Panc1 (cell line): ENCODE data around the gene MVK. TPM values are rescaled to one million over a fixed set of nuclear protein-coding genes. Genes with fewer than 3 reads are reported as not detected.

ENCODE experiments used
- ATAC-seq: fragments of 200-7000 bp; cut with Tn5 transposase; 2 replicates; pipeline ENCODE4 v1.9.1; 2020; ENCODE audit warnings: mild to moderate bottlenecking, moderate library complexity
- BruUV-seq: library from RNA; stranded (reverse); fragments of 400-500 nt; replicated peaks from 2 replicates; lab custom pipeline; 2021; lab: Mats Ljungman, UMichigan
- CTCF ChIA-PET: fragments of 300-600 bp; sonication (Branson Sonifier 250); formaldehyde crosslinking; loops from one replicate; lab custom pipeline; 2022; ENCODE audit warnings: antibody characterized with exemption; lab: Charles Lee
- POLR2A ChIA-PET: fragments of 300-600 bp; sonication (Branson Sonifier 250); formaldehyde crosslinking; loops from one replicate; lab custom pipeline; 2022; ENCODE audit warnings: antibody characterized with exemption; lab: Charles Lee
- DNase-seq: peaks from one replicate; pipeline ENCODE4 v3.0.0-alpha.2; 2010; ENCODE audit warnings: low read depth, low spot score
- H3K27ac ChIP-seq: 2 replicates; pipeline ENCODE4 v1.5.1; 2011; ENCODE audit warnings: mild to moderate bottlenecking, low read length, inconsistent platforms
- H3K27me3 ChIP-seq: fragments of 200-500 bp; sonication (Bioruptor generic); 2 replicates; pipeline ENCODE4 v1.6.0; 2014; ENCODE audit warnings: low read length, inconsistent platforms; ENCODE audit not compliant: control insufficient read depth, insufficient read depth
- H3K36me3 ChIP-seq: fragments of 200-500 bp; sonication (Bioruptor generic); 2 replicates; pipeline ENCODE4 v1.5.1; 2014; ENCODE audit warnings: inconsistent platforms, mild to moderate bottlenecking, low read length, moderate library complexity; ENCODE audit not compliant: control insufficient read depth, insufficient read depth
- H3K4me1 ChIP-seq: 2 replicates; pipeline ENCODE4 v1.5.1; 2011; ENCODE audit warnings: inconsistent platforms, mild to moderate bottlenecking, low read length, moderate library complexity; ENCODE audit not compliant: control insufficient read depth, insufficient read depth
- H3K4me3 ChIP-seq, 2 experiments: 2 replicates each; pipeline ENCODE4 v1.5.1; 2011 to 2012; ENCODE audit warnings: low read depth in 2 of 2, low read length in 2 of 2, mild to moderate bottlenecking in 2 of 2, inconsistent platforms in 1 of 2, moderate library complexity in 1 of 2
- H3K9me3 ChIP-seq: fragments of 200-500 bp; sonication (Bioruptor generic); 2 replicates; pipeline ENCODE4 v1.5.1; 2014; ENCODE audit warnings: low read depth, mild to moderate bottlenecking, inconsistent platforms, low read length, moderate library complexity; ENCODE audit not compliant: control insufficient read depth, insufficient read depth
- POLR2AphosphoS5 ChIP-seq: IDR thresholded peaks from 2 replicates; pipeline ENCODE4 v1.6.1; 2012; ENCODE audit warnings: mild to moderate bottlenecking, low read depth, low read length, moderate library complexity
- SIN3A ChIP-seq: IDR thresholded peaks from 2 replicates; pipeline ENCODE4 v1.6.1; 2012; ENCODE audit warnings: low read depth, mild to moderate bottlenecking, low read length, moderate library complexity, borderline replicate concordance; ENCODE audit not compliant: insufficient read depth
- TCF7L2 ChIP-seq: IDR thresholded peaks from 2 replicates; pipeline ENCODE4 v1.6.1; 2011; ENCODE audit warnings: mild to moderate bottlenecking, low read depth, low read length, inconsistent platforms
- in situ Hi-C: cut with HindIII; loops from 2 replicates; pipeline ENCODE4 v1.10.0; 2016; ENCODE audit warnings: low sequenced_read_pairs, low pct_unique_long_range_greater_than_20kb
- intact Hi-C: fragments of 100-400 bp; cut with micrococcal nuclease; formaldehyde crosslinking; loops from one replicate; pipeline ENCODE4 v1.10.0; 2022; ENCODE audit not compliant: unreplicated experiment
- total RNA-seq: library from RNA; stranded (reverse); gene quantifications from one replicate; pipeline ENCODE4 v1.2.1, GENCODE V29; 2021; ENCODE audit not compliant: unreplicated experiment
- TF ChIP-seq, protein P1 (sequence below): fragments of 450-650 bp; IDR thresholded peaks from 2 replicates; pipeline ENCODE4 v1.5.1; 2017; ENCODE audit warnings: mild to moderate bottlenecking
- TF ChIP-seq, protein P2 (sequence below), 2 experiments: IDR thresholded peaks; 2 replicates each; pipeline ENCODE4 v1.6.1; 2011 to 2012; ENCODE audit warnings: low read depth in 2 of 2, control low read depth in 1 of 2, low read length in 1 of 2, mild to moderate bottlenecking in 1 of 2, moderate library complexity in 1 of 2; ENCODE audit not compliant: insufficient read depth in 1 of 2

Gene MVK
- total RNA-seq, 1 experiment from 2014 or later, result 41.6 TPM

DNA sequence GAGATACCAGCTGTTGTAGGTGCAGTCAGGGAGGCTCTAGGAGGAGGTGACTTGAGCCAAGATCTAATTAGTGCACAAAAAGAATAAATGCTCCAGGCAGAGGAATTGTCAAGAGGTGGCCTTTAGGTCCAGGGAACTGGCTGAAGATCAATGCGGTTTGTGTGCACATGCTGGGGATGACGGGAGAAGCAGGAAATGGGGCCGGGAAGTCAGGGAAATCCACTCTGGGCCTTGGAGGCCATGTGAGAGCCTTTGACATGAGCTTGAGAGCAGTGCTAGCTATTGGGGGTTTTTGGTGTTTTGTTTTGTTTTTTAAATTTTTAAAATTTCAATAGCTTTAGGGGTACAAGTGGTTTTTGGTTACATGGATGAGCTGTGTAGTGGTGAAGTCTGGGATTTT is 67.4 kb downstream of the MVK start:
- Histone ChIP-seq H3K36me3 (no peaks in the 10 kb centered on the region), H3K27ac (no peak overlapping the region), H3K4me1 (no peaks in the 10 kb centered on the region), H3K4me3 (no peak overlapping the region), H3K27me3 (no peaks in the 10 kb centered on the region), H3K9me3 (no peaks in the 10 kb centered on the region)
- ChIA-PET POLR2A (no interaction called here), CTCF (no interaction called here)
- no peak for DNase-seq
- intact Hi-C loops, result no loop called here
- ATAC-seq, result no peak
- in situ Hi-C loops, result no loop called here
- no TSS peak for BruUV-seq
- TF ChIP-seq, protein P1, sequence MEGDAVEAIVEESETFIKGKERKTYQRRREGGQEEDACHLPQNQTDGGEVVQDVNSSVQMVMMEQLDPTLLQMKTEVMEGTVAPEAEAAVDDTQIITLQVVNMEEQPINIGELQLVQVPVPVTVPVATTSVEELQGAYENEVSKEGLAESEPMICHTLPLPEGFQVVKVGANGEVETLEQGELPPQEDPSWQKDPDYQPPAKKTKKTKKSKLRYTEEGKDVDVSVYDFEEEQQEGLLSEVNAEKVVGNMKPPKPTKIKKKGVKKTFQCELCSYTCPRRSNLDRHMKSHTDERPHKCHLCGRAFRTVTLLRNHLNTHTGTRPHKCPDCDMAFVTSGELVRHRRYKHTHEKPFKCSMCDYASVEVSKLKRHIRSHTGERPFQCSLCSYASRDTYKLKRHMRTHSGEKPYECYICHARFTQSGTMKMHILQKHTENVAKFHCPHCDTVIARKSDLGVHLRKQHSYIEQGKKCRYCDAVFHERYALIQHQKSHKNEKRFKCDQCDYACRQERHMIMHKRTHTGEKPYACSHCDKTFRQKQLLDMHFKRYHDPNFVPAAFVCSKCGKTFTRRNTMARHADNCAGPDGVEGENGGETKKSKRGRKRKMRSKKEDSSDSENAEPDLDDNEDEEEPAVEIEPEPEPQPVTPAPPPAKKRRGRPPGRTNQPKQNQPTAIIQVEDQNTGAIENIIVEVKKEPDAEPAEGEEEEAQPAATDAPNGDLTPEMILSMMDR, result no peak
- TF ChIP-seq SIN3A (no peak), TCF7L2 (no peak), POLR2AphosphoS5 (no peak)
- TF ChIP-seq, protein P2, sequence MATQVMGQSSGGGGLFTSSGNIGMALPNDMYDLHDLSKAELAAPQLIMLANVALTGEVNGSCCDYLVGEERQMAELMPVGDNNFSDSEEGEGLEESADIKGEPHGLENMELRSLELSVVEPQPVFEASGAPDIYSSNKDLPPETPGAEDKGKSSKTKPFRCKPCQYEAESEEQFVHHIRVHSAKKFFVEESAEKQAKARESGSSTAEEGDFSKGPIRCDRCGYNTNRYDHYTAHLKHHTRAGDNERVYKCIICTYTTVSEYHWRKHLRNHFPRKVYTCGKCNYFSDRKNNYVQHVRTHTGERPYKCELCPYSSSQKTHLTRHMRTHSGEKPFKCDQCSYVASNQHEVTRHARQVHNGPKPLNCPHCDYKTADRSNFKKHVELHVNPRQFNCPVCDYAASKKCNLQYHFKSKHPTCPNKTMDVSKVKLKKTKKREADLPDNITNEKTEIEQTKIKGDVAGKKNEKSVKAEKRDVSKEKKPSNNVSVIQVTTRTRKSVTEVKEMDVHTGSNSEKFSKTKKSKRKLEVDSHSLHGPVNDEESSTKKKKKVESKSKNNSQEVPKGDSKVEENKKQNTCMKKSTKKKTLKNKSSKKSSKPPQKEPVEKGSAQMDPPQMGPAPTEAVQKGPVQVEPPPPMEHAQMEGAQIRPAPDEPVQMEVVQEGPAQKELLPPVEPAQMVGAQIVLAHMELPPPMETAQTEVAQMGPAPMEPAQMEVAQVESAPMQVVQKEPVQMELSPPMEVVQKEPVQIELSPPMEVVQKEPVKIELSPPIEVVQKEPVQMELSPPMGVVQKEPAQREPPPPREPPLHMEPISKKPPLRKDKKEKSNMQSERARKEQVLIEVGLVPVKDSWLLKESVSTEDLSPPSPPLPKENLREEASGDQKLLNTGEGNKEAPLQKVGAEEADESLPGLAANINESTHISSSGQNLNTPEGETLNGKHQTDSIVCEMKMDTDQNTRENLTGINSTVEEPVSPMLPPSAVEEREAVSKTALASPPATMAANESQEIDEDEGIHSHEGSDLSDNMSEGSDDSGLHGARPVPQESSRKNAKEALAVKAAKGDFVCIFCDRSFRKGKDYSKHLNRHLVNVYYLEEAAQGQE (IDR thresholded peaks at IDR 0.05; ENCODE audit: insufficient read depth in 1 of 2, low read depth in 2 of 2, low read length in 1 of 2), result no peak

DNA sequence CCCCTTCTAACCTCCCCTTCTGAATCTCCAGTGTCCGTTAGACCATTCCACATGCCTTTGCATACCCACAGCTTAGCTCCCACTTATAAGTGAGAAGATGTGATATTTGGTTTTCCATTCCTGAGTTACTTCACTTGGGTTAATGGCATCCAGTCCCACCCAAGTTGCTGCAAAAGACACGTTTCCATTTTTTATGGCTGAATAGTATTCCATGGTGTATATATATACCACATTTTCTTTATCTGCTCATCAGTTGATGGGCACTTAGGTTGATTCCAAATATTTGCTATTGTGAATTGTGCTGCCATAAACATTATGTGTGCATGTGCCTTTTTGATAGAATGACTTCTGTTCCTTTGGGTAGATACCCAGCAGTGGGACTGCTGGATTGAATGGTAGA is 67.8 kb downstream of the MVK start:
- Histone ChIP-seq H3K4me3 (no peak overlapping the region), H3K27me3 (no peaks in the 10 kb centered on the region), H3K9me3 (no peaks in the 10 kb centered on the region), H3K27ac (no peak overlapping the region), H3K36me3 (no peaks in the 10 kb centered on the region), H3K4me1 (no peaks in the 10 kb centered on the region)
- intact Hi-C loops (no loop called here), in situ Hi-C loops (no loop called here)
- POLR2A ChIA-PET, result interaction anchor here (0.6 kb wide), 1 partner anchor 28 kb away, joined by 5 read pairs; no protein-coding TSS in a partner anchor
- no peak for TF ChIP-seq POLR2AphosphoS5
- CTCF ChIA-PET, result no interaction called here
- no peak for DNase-seq
- no peak for ATAC-seq
- no TSS peak for BruUV-seq

DNA sequence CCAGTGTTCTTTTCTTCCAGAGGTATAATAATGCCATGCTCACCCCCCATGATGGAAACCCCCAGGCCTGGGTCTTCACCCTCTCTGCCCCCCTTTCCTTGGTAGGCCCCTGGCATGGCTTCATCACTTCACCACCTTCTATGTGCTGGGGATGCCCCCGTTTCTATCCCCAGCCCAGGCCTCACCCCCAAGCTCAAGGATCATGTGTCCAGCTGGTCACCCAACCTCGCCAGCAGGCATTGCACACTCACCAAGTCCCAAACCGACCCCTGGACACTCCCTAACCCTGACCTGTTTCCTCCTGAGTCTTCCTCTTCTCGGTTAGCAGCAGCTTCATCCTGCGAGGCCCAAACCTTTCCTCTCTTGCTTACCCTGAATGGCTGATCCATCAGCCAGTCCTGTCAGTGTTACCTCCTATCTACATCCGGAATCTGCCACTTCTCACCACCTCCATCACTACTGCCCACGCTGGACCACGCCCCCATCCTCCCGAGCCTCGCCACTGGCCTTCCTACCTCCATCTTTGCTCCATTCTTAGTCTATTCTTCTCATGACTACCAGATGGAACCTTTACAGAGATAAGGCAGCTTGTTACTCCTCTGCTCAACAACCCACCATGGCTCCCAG is 69.0 kb downstream of the MVK start:
- intact Hi-C loops, result no loop called here
- H3K36me3 ChIP-seq, result no peaks in the 10 kb centered on the region
- no peaks in the 10 kb centered on the region for H3K9me3 ChIP-seq
- BruUV-seq, result no TSS peak
- H3K4me1 ChIP-seq, result no peaks in the 10 kb centered on the region
- no peaks in the 10 kb centered on the region for H3K27me3 ChIP-seq
- TF ChIP-seq TCF7L2 (no peak), POLR2AphosphoS5 (no peak)
- TF ChIP-seq, protein P2 (IDR thresholded peaks at IDR 0.05; ENCODE audit: insufficient read depth in 1 of 2, low read depth in 2 of 2, low read length in 1 of 2), result no peak
- TF ChIP-seq, protein P1, result no peak
- DNase-seq (no peak), ATAC-seq (no peak)
- in situ Hi-C loops, result no loop called here
- ChIA-PET POLR2A (interaction anchor here (0.7 kb wide), 1 partner anchor 1233 kb away, joined by 17 read pairs; no protein-coding TSS in a partner anchor), CTCF (no interaction called here)
- no peak overlapping the region for H3K27ac ChIP-seq
- H3K4me3 ChIP-seq, result no peak overlapping the region
